C4-2B (cell line): Measurements from ENCODE around the gene IFNK.

ENCODE experiments used
- ZFX ChIP-seq: fragments of 450-650 bp; IDR thresholded peaks from 2 replicates; pipeline ENCODE4 v1.6.1; 2017
- TF ChIP-seq, protein P1 (sequence below): fragments of 450-650 bp; conservative IDR thresholded peaks from 2 replicates; pipeline ENCODE4 v1.5.1; 2017; ENCODE audit warnings: mild to moderate bottlenecking

GRCh38 chr9:27564670-27565069 lies 40.6 kb downstream of the IFNK start:
- TF ChIP-seq, protein P1, sequence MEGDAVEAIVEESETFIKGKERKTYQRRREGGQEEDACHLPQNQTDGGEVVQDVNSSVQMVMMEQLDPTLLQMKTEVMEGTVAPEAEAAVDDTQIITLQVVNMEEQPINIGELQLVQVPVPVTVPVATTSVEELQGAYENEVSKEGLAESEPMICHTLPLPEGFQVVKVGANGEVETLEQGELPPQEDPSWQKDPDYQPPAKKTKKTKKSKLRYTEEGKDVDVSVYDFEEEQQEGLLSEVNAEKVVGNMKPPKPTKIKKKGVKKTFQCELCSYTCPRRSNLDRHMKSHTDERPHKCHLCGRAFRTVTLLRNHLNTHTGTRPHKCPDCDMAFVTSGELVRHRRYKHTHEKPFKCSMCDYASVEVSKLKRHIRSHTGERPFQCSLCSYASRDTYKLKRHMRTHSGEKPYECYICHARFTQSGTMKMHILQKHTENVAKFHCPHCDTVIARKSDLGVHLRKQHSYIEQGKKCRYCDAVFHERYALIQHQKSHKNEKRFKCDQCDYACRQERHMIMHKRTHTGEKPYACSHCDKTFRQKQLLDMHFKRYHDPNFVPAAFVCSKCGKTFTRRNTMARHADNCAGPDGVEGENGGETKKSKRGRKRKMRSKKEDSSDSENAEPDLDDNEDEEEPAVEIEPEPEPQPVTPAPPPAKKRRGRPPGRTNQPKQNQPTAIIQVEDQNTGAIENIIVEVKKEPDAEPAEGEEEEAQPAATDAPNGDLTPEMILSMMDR, result no peak
- TF ChIP-seq ZFX, result no peak
